HEK293 (cell line): ENCODE data around the gene PDE4B.

Source experiments
- CTCF ChIA-PET: fragments of 350-600 bp; formaldehyde crosslinking; extraction: SDS; loops from one replicate; lab custom pipeline; 2021; ENCODE audit warnings: antibody characterized with exemption; lab: Yijun Ruan, JAX
- POLR2A ChIA-PET: fragments of 300-600 bp; formaldehyde crosslinking; extraction: SDS; loops from one replicate; lab custom pipeline; 2020; ENCODE audit warnings: antibody characterized with exemption, inconsistent platforms; lab: Yijun Ruan, JAX
- H3K27ac ChIP-seq: fragments of 200-500 bp; sonication (Bioruptor generic); 2 replicates; pipeline ENCODE4 v1.5.1; 2014; ENCODE audit warnings: low read depth, low read length, control low read depth, inconsistent platforms; ENCODE audit errors: extremely low read depth
- H3K36me3 ChIP-seq, 2 experiments: fragments of 200-500 bp in 1 of 2; sonication (Bioruptor generic) in 1 of 2; 1 replicate in 1 of 2; 2 replicates in 1 of 2; pipeline ENCODE4 v1.5.1; 2014 to 2017; ENCODE audit warnings: inconsistent platforms in 2 of 2, low read length in 2 of 2; ENCODE audit not compliant: control insufficient read depth in 2 of 2, insufficient read depth in 1 of 2
- H3K4me1 ChIP-seq: fragments of 200-500 bp; sonication (Bioruptor generic); 2 replicates; pipeline ENCODE4 v1.5.1; 2014; ENCODE audit warnings: mild to moderate bottlenecking, low read length, inconsistent platforms; ENCODE audit not compliant: control insufficient read depth, insufficient read depth
- H3K4me3 ChIP-seq: 2 replicates; pipeline ENCODE4 v1.5.1; 2011; ENCODE audit warnings: low read depth, mild to moderate bottlenecking, control low read depth, low read length, moderate library complexity
- H3K9me3 ChIP-seq: fragments of 200-500 bp; sonication (Bioruptor generic); 2 replicates; pipeline ENCODE4 v1.5.1; 2014; ENCODE audit warnings: low read depth, low read length, inconsistent platforms; ENCODE audit not compliant: control insufficient read depth, insufficient read depth
- BCL11B ChIP-seq: fragments of 450-650 bp; formaldehyde crosslinking; IDR thresholded peaks from 2 replicates; pipeline ENCODE4 v1.5.1; 2016; ENCODE audit warnings: low read depth, missing biosample characterization, missing genetic modification characterization
- FEZF1 ChIP-seq: fragments of 450-650 bp; formaldehyde crosslinking; IDR thresholded peaks from 2 replicates; pipeline ENCODE4 v1.5.1; 2016; ENCODE audit warnings: missing biosample characterization, missing genetic modification characterization
- KLF1 ChIP-seq: fragments of 450-650 bp; formaldehyde crosslinking; IDR thresholded peaks from 2 replicates; pipeline ENCODE4 v1.5.1; 2016; ENCODE audit warnings: missing biosample characterization, missing genetic modification characterization
- KLF9 ChIP-seq: fragments of 450-650 bp; formaldehyde crosslinking; IDR thresholded peaks from 2 replicates; pipeline ENCODE4 v1.5.1; 2016; ENCODE audit warnings: missing biosample characterization, missing genetic modification characterization, low read depth
- PRDM1 ChIP-seq: fragments of 450-650 bp; formaldehyde crosslinking; IDR thresholded peaks from 2 replicates; pipeline ENCODE4; 2016; ENCODE audit warnings: missing biosample characterization, missing genetic modification characterization
- SCRT2 ChIP-seq: fragments of 450-650 bp; formaldehyde crosslinking; IDR thresholded peaks from 2 replicates; pipeline ENCODE4 v1.5.1; 2016; ENCODE audit warnings: missing biosample characterization, missing genetic modification characterization
- WT1 ChIP-seq: fragments of 450-650 bp; formaldehyde crosslinking; IDR thresholded peaks from 2 replicates; pipeline ENCODE4 v1.5.1; 2016; ENCODE audit warnings: missing biosample characterization, missing genetic modification characterization
- ZEB2 ChIP-seq: fragments of 450-650 bp; formaldehyde crosslinking; IDR thresholded peaks from 2 replicates; pipeline ENCODE4 v1.5.1; 2016; ENCODE audit warnings: missing biosample characterization, missing genetic modification characterization
- ZFHX2 ChIP-seq: fragments of 450-650 bp; formaldehyde crosslinking; conservative IDR thresholded peaks from 2 replicates; pipeline ENCODE4 v1.5.1; 2016; ENCODE audit warnings: missing biosample characterization, missing genetic modification characterization
- ZNF146 ChIP-seq: fragments of 450-650 bp; formaldehyde crosslinking; IDR thresholded peaks from 2 replicates; pipeline ENCODE4 v1.5.1; 2016; ENCODE audit warnings: missing biosample characterization, missing genetic modification characterization
- ZNF2 ChIP-seq: fragments of 450-650 bp; formaldehyde crosslinking; IDR thresholded peaks from 2 replicates; pipeline ENCODE4 v1.5.1; 2016; ENCODE audit warnings: missing biosample characterization, missing genetic modification characterization
- ZNF211 ChIP-seq: fragments of 450-650 bp; formaldehyde crosslinking; IDR thresholded peaks from 2 replicates; pipeline ENCODE4 v1.5.1; 2016; ENCODE audit warnings: low read depth, missing biosample characterization, missing genetic modification characterization
- ZNF248 ChIP-seq: fragments of 450-650 bp; formaldehyde crosslinking; IDR thresholded peaks from 2 replicates; pipeline ENCODE4 v1.5.1; 2017; ENCODE audit warnings: missing biosample characterization, missing genetic modification characterization
- ZNF302 ChIP-seq: fragments of 450-650 bp; formaldehyde crosslinking; IDR thresholded peaks from 2 replicates; pipeline ENCODE4 v1.5.1; 2016; ENCODE audit warnings: missing biosample characterization, missing genetic modification characterization, low read depth
- ZNF341 ChIP-seq: fragments of 450-650 bp; formaldehyde crosslinking; IDR thresholded peaks from 2 replicates; pipeline ENCODE4; 2016; ENCODE audit warnings: low read depth, missing biosample characterization, missing genetic modification characterization
- ZNF394 ChIP-seq: fragments of 450-650 bp; formaldehyde crosslinking; IDR thresholded peaks from 2 replicates; pipeline ENCODE4 v1.5.1; 2016; ENCODE audit warnings: missing biosample characterization, missing genetic modification characterization, mild to moderate bottlenecking, moderate library complexity, borderline replicate concordance
- ZNF510 ChIP-seq: fragments of 450-650 bp; formaldehyde crosslinking; IDR thresholded peaks from 2 replicates; pipeline ENCODE4 v1.5.1; 2018; ENCODE audit warnings: mild to moderate bottlenecking, missing genetic modification characterization, missing biosample characterization; ENCODE audit not compliant: insufficient replicate concordance
- ZNF585B ChIP-seq: fragments of 450-650 bp; formaldehyde crosslinking; IDR thresholded peaks from 2 replicates; pipeline ENCODE4 v1.5.1; 2016; ENCODE audit warnings: missing biosample characterization, missing genetic modification characterization
- ZNF660 ChIP-seq: fragments of 450-650 bp; IDR thresholded peaks from 2 replicates; pipeline ENCODE4 v1.5.1; 2018; ENCODE audit warnings: missing biosample characterization, mild to moderate bottlenecking, missing genetic modification characterization
- ZNF664 ChIP-seq: fragments of 450-650 bp; formaldehyde crosslinking; IDR thresholded peaks from 2 replicates; pipeline ENCODE4 v1.5.1; 2016; ENCODE audit warnings: missing biosample characterization, missing genetic modification characterization
- ZNF776 ChIP-seq: fragments of 450-650 bp; formaldehyde crosslinking; IDR thresholded peaks from 2 replicates; pipeline ENCODE4 v1.5.0; 2017; ENCODE audit warnings: missing biosample characterization, missing genetic modification characterization, borderline replicate concordance
- ZNF830 ChIP-seq: fragments of 450-650 bp; IDR thresholded peaks from 2 replicates; pipeline ENCODE4 v1.5.0; 2018; ENCODE audit warnings: missing biosample characterization, missing genetic modification characterization, low read depth, mild to moderate bottlenecking, moderate library complexity
- ZSCAN30 ChIP-seq: fragments of 450-650 bp; IDR thresholded peaks from 2 replicates; pipeline ENCODE4 v1.5.1; 2018; ENCODE audit warnings: missing biosample characterization, mild to moderate bottlenecking, missing genetic modification characterization, moderate library complexity
- ZXDB ChIP-seq: fragments of 450-650 bp; formaldehyde crosslinking; IDR thresholded peaks from 2 replicates; pipeline ENCODE4 v1.5.1; 2016; ENCODE audit warnings: missing biosample characterization, missing genetic modification characterization
- TF ChIP-seq, protein P1 (sequence below): fragments of 450-650 bp; formaldehyde crosslinking; IDR thresholded peaks from 2 replicates; pipeline ENCODE4 v1.5.1; 2017; ENCODE audit warnings: missing biosample characterization, mild to moderate bottlenecking, missing genetic modification characterization, moderate library complexity
- TF ChIP-seq, protein P2 (sequence below): fragments of 450-650 bp; formaldehyde crosslinking; IDR thresholded peaks from 2 replicates; pipeline ENCODE4 v1.5.1; 2016; ENCODE audit warnings: missing biosample characterization, missing genetic modification characterization
- TF ChIP-seq, protein P3 (sequence below): fragments of 450-650 bp; formaldehyde crosslinking; IDR thresholded peaks from 2 replicates; pipeline ENCODE4 v1.5.1; 2017; ENCODE audit warnings: missing biosample characterization, missing genetic modification characterization
- TF ChIP-seq, protein P4 (sequence below): fragments of 450-650 bp; IDR thresholded peaks from 2 replicates; pipeline ENCODE4 v1.5.1; 2018; ENCODE audit warnings: missing biosample characterization, missing genetic modification characterization

The PDE4B gene

DNA sequence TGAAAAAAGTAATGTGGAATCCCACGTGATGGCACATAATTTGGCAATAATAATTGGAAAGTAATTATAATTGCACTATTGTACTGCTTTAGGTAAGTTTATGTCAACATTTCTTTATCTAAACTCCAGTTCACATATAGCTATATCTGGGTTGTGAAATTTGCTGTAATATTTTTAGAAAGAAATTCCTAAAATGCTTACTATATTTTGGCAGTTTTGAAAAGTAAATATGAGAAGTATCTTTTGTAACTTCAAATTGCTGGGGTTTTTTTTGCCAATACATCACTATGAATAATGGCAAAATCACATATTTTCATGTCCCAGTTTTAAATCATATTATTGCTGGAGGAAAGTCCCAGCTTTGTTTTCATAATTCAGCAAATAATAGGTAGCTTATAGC, 197.5 kb downstream of the PDE4B start:
- Histone ChIP-seq H3K9me3 (no peaks in the 10 kb centered on the region), H3K4me3 (no peak overlapping the region), H3K4me1 (no peaks in the 10 kb centered on the region), H3K27ac (no peak overlapping the region), H3K36me3 (no peaks in the 10 kb centered on the region)
- ChIA-PET POLR2A (no interaction called here), CTCF (interaction anchor here (1.1 to 1.3 kb wide), 2 partner anchors 10 to 252 kb away, joined by 3 to 5 read pairs; no protein-coding TSS in a partner anchor)
- TF ChIP-seq ZNF302 (tag by site-specific recombination), result no peak
- no peak for TF ChIP-seq SCRT2 (tag by site-specific recombination)
- TF ChIP-seq ZNF776 (tag by site-specific recombination), result no peak
- no peak for TF ChIP-seq ZNF510
- no peak for TF ChIP-seq WT1
- TF ChIP-seq ZNF394 (tag by site-specific recombination), result no peak
- no peak for TF ChIP-seq ZSCAN30
- no peak for TF ChIP-seq FEZF1 (tag by site-specific recombination)
- TF ChIP-seq ZNF211, result no peak
- TF ChIP-seq, protein P1, sequence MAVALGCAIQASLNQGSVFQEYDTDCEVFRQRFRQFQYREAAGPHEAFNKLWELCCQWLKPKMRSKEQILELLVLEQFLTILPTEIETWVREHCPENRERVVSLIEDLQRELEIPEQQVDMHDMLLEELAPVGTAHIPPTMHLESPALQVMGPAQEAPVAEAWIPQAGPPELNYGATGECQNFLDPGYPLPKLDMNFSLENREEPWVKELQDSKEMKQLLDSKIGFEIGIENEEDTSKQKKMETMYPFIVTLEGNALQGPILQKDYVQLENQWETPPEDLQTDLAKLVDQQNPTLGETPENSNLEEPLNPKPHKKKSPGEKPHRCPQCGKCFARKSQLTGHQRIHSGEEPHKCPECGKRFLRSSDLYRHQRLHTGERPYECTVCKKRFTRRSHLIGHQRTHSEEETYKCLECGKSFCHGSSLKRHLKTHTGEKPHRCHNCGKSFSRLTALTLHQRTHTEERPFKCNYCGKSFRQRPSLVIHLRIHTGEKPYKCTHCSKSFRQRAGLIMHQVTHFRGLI, result no peak

DNA sequence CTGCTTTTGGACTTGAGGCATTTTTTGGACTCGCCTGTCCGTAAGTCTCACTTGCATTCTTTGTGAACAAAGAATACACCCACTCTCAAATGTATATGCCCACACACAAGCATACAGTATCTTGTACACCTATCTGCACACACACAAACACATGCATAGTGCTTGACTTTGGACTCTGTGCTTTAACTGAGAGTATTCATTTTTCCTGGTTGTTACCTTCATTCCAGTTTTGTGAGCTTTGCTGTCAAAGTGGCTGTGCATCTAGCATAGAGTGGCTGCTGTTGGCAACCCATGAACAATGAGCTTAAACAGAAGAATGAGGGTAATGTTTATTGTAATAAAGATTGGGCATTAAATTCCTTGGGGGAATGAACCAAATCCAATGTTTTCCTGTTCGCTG, 199.0 kb downstream of the PDE4B start:
- Histone ChIP-seq H3K9me3 (no peaks in the 10 kb centered on the region), H3K4me1 (no peaks in the 10 kb centered on the region), H3K4me3 (no peak overlapping the region), H3K36me3 (no peaks in the 10 kb centered on the region), H3K27ac (no peak overlapping the region)
- ChIA-PET CTCF (interaction anchor here (2.5 kb wide), 1 partner anchor 251 kb away, joined by 20 read pairs; no protein-coding TSS in a partner anchor), POLR2A (no interaction called here)
- TF ChIP-seq ZNF2 (tag by site-specific recombination) (no peak), KLF9 (tag by site-specific recombination) (no peak), KLF1 (tag by site-specific recombination) (no peak), ZNF664 (tag by site-specific recombination) (no peak), ZFHX2 (tag by site-specific recombination) (no peak), ZXDB (tag by site-specific recombination) (no peak), ZNF585B (tag by site-specific recombination) (no peak), ZNF248 (tag by site-specific recombination) (no peak), ZNF341 (tag by site-specific recombination) (no peak), ZNF830 (tag by site-specific recombination) (no peak), BCL11B (no peak), PRDM1 (tag by site-specific recombination) (no peak), ZEB2 (tag by site-specific recombination) (no peak), ZNF660 (tag by site-specific recombination) (no peak), ZNF146 (tag by site-specific recombination) (no peak)
- TF ChIP-seq, protein P2, sequence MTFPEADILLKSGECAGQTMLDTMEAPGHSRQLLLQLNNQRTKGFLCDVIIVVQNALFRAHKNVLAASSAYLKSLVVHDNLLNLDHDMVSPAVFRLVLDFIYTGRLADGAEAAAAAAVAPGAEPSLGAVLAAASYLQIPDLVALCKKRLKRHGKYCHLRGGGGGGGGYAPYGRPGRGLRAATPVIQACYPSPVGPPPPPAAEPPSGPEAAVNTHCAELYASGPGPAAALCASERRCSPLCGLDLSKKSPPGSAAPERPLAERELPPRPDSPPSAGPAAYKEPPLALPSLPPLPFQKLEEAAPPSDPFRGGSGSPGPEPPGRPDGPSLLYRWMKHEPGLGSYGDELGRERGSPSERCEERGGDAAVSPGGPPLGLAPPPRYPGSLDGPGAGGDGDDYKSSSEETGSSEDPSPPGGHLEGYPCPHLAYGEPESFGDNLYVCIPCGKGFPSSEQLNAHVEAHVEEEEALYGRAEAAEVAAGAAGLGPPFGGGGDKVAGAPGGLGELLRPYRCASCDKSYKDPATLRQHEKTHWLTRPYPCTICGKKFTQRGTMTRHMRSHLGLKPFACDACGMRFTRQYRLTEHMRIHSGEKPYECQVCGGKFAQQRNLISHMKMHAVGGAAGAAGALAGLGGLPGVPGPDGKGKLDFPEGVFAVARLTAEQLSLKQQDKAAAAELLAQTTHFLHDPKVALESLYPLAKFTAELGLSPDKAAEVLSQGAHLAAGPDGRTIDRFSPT (tag by site-specific recombination), result no peak
- TF ChIP-seq, protein P3, sequence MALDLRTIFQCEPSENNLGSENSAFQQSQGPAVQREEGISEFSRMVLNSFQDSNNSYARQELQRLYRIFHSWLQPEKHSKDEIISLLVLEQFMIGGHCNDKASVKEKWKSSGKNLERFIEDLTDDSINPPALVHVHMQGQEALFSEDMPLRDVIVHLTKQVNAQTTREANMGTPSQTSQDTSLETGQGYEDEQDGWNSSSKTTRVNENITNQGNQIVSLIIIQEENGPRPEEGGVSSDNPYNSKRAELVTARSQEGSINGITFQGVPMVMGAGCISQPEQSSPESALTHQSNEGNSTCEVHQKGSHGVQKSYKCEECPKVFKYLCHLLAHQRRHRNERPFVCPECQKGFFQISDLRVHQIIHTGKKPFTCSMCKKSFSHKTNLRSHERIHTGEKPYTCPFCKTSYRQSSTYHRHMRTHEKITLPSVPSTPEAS (tag by site-specific recombination), result no peak
- TF ChIP-seq, protein P4, sequence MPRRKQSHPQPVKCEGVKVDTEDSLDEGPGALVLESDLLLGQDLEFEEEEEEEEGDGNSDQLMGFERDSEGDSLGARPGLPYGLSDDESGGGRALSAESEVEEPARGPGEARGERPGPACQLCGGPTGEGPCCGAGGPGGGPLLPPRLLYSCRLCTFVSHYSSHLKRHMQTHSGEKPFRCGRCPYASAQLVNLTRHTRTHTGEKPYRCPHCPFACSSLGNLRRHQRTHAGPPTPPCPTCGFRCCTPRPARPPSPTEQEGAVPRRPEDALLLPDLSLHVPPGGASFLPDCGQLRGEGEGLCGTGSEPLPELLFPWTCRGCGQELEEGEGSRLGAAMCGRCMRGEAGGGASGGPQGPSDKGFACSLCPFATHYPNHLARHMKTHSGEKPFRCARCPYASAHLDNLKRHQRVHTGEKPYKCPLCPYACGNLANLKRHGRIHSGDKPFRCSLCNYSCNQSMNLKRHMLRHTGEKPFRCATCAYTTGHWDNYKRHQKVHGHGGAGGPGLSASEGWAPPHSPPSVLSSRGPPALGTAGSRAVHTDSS (tag by site-specific recombination), result no peak
